ENCODE measurements around the gene PPP1CB.

- no peak for TF ChIP-seq POLR2A (IDR thresholded peaks at IDR 0.05)
- TF ChIP-seq, protein P1, sequence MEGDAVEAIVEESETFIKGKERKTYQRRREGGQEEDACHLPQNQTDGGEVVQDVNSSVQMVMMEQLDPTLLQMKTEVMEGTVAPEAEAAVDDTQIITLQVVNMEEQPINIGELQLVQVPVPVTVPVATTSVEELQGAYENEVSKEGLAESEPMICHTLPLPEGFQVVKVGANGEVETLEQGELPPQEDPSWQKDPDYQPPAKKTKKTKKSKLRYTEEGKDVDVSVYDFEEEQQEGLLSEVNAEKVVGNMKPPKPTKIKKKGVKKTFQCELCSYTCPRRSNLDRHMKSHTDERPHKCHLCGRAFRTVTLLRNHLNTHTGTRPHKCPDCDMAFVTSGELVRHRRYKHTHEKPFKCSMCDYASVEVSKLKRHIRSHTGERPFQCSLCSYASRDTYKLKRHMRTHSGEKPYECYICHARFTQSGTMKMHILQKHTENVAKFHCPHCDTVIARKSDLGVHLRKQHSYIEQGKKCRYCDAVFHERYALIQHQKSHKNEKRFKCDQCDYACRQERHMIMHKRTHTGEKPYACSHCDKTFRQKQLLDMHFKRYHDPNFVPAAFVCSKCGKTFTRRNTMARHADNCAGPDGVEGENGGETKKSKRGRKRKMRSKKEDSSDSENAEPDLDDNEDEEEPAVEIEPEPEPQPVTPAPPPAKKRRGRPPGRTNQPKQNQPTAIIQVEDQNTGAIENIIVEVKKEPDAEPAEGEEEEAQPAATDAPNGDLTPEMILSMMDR (IDR thresholded peaks at IDR 0.05), result no peak
- TF ChIP-seq EP300 (IDR thresholded peaks at IDR 0.05), result no peak
Observed at GRCh38 chr2:28810384-28811285, 59.0 kb downstream of the PPP1CB start, which contains the start of gene SPDYA.
